A673 (cell line): ENCODE measurements around the gene NIN. TPM values are rescaled to one million over a fixed set of nuclear protein-coding genes. Genes with fewer than 3 reads are reported as not detected.

Source experiments
- BruUV-seq: library from RNA; stranded (reverse); fragments of 400-500 nt; replicated peaks from 2 replicates; lab custom pipeline; 2021; lab: Mats Ljungman, UMichigan
- CTCF ChIA-PET: fragments of 300-600 bp; sonication (Branson Sonifier 250); formaldehyde crosslinking; loops from one replicate; lab custom pipeline; 2022; ENCODE audit warnings: antibody characterized with exemption; lab: Charles Lee
- POLR2A ChIA-PET: fragments of 300-600 bp; sonication (Branson Sonifier 250); formaldehyde crosslinking; loops from one replicate; lab custom pipeline; 2022; ENCODE audit warnings: antibody characterized with exemption; ENCODE audit not compliant: low non-redundant PET; lab: Charles Lee
- DNase-seq: peaks from one replicate; pipeline ENCODE4 v3.0.0-alpha.2; 2015; ENCODE audit warnings: low spot score
- H3K27ac ChIP-seq: fragments of 200-600 bp; sonication (generic); 2 replicates; pipeline ENCODE4 v1.5.1; 2016; ENCODE audit warnings: mixed run types, low read depth, mild to moderate bottlenecking, mixed read lengths, antibody characterized with exemption, low read length; ENCODE audit not compliant: poor library complexity, severe bottlenecking
- H3K27me3 ChIP-seq: fragments of 200-600 bp; sonication (generic); replicated peaks from 2 replicates; pipeline ENCODE4 v1.6.1; 2017; ENCODE audit warnings: mixed run types, low read depth, mild to moderate bottlenecking, mixed read lengths, antibody characterized with exemption, low read length; ENCODE audit not compliant: insufficient read depth, poor library complexity
- H3K36me3 ChIP-seq: fragments of 200-600 bp; sonication (generic); 2 replicates; pipeline ENCODE4 v1.6.1; 2016; ENCODE audit warnings: mixed run types, mild to moderate bottlenecking, mixed read lengths, antibody characterized with exemption, low read length; ENCODE audit not compliant: insufficient read depth, poor library complexity, severe bottlenecking
- H3K4me1 ChIP-seq: fragments of 200-600 bp; sonication (generic); 2 replicates; pipeline ENCODE4 v1.6.1; 2017; ENCODE audit warnings: mixed run types, mild to moderate bottlenecking, mixed read lengths, antibody characterized with exemption, low read length; ENCODE audit not compliant: insufficient read depth, poor library complexity, severe bottlenecking
- H3K4me3 ChIP-seq: fragments of 200-600 bp; sonication (generic); 2 replicates; pipeline ENCODE4 v1.5.1; 2016; ENCODE audit warnings: low read depth, mixed run types, mild to moderate bottlenecking, mixed read lengths, low read length; ENCODE audit not compliant: poor library complexity, severe bottlenecking
- H3K9me3 ChIP-seq: fragments of 200-600 bp; sonication (generic); 2 replicates; pipeline ENCODE4 v1.6.1; 2016; ENCODE audit warnings: mixed run types, low read depth, mild to moderate bottlenecking, mixed read lengths, antibody characterized with exemption, low read length; ENCODE audit not compliant: poor library complexity, severe bottlenecking
- EZH2 ChIP-seq: fragments of 200-600 bp; sonication (generic); IDR thresholded peaks from 2 replicates; pipeline ENCODE4 v1.6.1; 2017; ENCODE audit warnings: borderline replicate concordance, low read depth, mild to moderate bottlenecking, mixed read lengths, antibody characterized with exemption, low read length; ENCODE audit not compliant: poor library complexity, severe bottlenecking
- intact Hi-C: fragments of 100-400 bp; cut with micrococcal nuclease; formaldehyde crosslinking; loops from one replicate; pipeline ENCODE4 v1.10.0; 2022; ENCODE audit not compliant: unreplicated experiment
- total RNA-seq: library from RNA; stranded (reverse); gene quantifications from 2 replicates; pipeline ENCODE4 v1.2.3, GENCODE V29; 2021
- TF ChIP-seq, protein P1 (sequence below): fragments of 300-800, 200-600 bp; sonication (generic); conservative IDR thresholded peaks from 2 replicates; pipeline ENCODE4 v1.5.1; 2017; ENCODE audit warnings: low read depth, mild to moderate bottlenecking, antibody characterized with exemption, low read length, moderate library complexity, mixed read lengths

Gene NIN
- total RNA-seq, 1 experiment from 2014 or later, result 63.5 TPM

DNA sequence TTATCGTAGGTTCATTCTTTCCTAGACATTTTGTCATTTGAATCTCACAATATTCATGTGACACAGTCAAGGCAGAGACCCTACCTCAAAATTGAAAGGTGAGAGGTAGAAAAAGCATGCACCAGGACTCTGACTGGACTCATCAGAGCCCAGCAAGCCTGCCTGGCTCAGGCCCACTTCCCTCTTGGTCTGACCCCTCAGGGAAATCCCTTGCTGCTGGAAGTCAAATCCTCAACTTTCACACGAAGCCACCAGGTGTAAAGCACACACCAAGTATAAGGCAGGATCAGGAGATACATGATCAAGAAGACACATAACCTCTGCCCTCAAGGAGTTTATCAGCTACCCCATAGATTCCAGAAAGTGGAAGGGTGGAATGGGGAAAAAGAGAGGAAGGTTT is 18.8 kb downstream of the NIN start:
- no peak overlapping the region for H3K4me3 ChIP-seq
- H3K27me3 ChIP-seq, result no peaks in the 10 kb centered on the region
- CTCF ChIA-PET, result no interaction called here
- no TSS peak for BruUV-seq
- intact Hi-C loops, result no loop called here
- POLR2A ChIA-PET, result no interaction called here
- peaks cover 12% of the 10 kb centered on the region for H3K4me1 ChIP-seq
- H3K36me3 ChIP-seq, result no peaks in the 10 kb centered on the region
- no peak for TF ChIP-seq EZH2
- TF ChIP-seq, protein P1, sequence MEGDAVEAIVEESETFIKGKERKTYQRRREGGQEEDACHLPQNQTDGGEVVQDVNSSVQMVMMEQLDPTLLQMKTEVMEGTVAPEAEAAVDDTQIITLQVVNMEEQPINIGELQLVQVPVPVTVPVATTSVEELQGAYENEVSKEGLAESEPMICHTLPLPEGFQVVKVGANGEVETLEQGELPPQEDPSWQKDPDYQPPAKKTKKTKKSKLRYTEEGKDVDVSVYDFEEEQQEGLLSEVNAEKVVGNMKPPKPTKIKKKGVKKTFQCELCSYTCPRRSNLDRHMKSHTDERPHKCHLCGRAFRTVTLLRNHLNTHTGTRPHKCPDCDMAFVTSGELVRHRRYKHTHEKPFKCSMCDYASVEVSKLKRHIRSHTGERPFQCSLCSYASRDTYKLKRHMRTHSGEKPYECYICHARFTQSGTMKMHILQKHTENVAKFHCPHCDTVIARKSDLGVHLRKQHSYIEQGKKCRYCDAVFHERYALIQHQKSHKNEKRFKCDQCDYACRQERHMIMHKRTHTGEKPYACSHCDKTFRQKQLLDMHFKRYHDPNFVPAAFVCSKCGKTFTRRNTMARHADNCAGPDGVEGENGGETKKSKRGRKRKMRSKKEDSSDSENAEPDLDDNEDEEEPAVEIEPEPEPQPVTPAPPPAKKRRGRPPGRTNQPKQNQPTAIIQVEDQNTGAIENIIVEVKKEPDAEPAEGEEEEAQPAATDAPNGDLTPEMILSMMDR, result no peak
- DNase-seq, result no peak
- H3K27ac ChIP-seq, result no peak overlapping the region
- H3K9me3 ChIP-seq, result no peaks in the 10 kb centered on the region

- BruUV-seq, result no TSS peak
- DNase-seq, result no peak
- CTCF ChIA-PET, result no interaction called here
- intact Hi-C loops, result no loop called here
- H3K36me3 ChIP-seq, result no peaks in the 10 kb centered on the region
- POLR2A ChIA-PET, result no interaction called here
- no peak overlapping the region for H3K4me3 ChIP-seq
- TF ChIP-seq, protein P1, result no peak
- TF ChIP-seq EZH2, result no peak
- no peaks in the 10 kb centered on the region for H3K9me3 ChIP-seq
- no peaks in the 10 kb centered on the region for H3K27me3 ChIP-seq
- no peak overlapping the region for H3K27ac ChIP-seq
- H3K4me1 ChIP-seq, result peaks cover 15% of the 10 kb centered on the region
Observed at GRCh38 chr14:50808053-50808452, 22.9 kb downstream of the NIN start.

- Histone ChIP-seq H3K27ac (no peak overlapping the region), H3K27me3 (no peaks in the 10 kb centered on the region), H3K9me3 (no peaks in the 10 kb centered on the region), H3K36me3 (no peaks in the 10 kb centered on the region), H3K4me1 (peaks cover 22% of the 10 kb centered on the region), H3K4me3 (no peak overlapping the region)
- CTCF ChIA-PET, result no interaction called here
- no peak for DNase-seq
- intact Hi-C loops, result no loop called here
- POLR2A ChIA-PET, result no interaction called here
- no TSS peak for BruUV-seq
- TF ChIP-seq EZH2, result no peak
Observed at GRCh38 chr14:50806241-50806933, 24.6 kb downstream of the NIN start.

DNA sequence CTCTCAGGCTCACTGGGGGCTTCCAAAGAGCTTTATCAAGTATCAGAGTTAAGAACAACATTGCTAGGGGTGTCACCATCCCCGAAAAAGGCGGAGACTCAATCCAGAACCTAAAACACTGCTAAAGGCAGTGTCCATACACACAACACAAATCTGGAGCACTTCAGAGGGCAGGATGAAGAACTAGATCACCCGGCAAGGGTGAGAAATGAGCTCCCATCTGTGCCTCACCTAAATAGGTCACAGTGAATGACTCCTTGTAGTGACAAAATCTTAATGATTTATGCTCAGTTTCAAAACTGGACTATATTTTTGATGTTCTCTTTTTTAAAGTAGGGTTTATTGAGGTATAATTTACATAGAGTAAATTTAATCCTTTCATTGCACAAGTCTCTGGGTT is 25.6 kb downstream of the NIN start:
- Histone ChIP-seq H3K9me3 (no peaks in the 10 kb centered on the region), H3K4me1 (peaks cover 22% of the 10 kb centered on the region), H3K36me3 (no peaks in the 10 kb centered on the region), H3K27me3 (no peaks in the 10 kb centered on the region), H3K4me3 (no peak overlapping the region), H3K27ac (no peak overlapping the region)
- DNase-seq, result no peak
- no peak for TF ChIP-seq EZH2
- TF ChIP-seq, protein P1, result no peak
- ChIA-PET CTCF (no interaction called here), POLR2A (no interaction called here)
- BruUV-seq, result no TSS peak
- intact Hi-C loops, result no loop called here
